Measurements from ENCODE around the gene CLCN7. TPM values are rescaled to one million over a fixed set of nuclear protein-coding genes. Genes with fewer than 3 reads are reported as not detected.
"Not testable (repeated sequence)": the region's sequence is repeated elsewhere in the genome, so short reads cannot be mapped to it uniquely, and the experiment has no call there.

The CLCN7 gene
- total RNA-seq, 4 donors from 2014 or later, result 50.3 to 144 (median 89.9) TPM

- WGBS, 2 donors, result 63 to 76% methylated on average over 8 to 14 of the region's 14 CpGs
- Histone ChIP-seq H3K4me3 (replicated peaks in 1 of 3) (no peak overlapping the region), H3K36me3 (no peaks in the 10 kb centered on the region), H3K9me3 (no peaks in the 10 kb centered on the region), H3K27me3 (no peaks in the 10 kb centered on the region), H3K27ac (no peak overlapping the region), H3K4me1 (peaks cover 13 to 25% of the 10 kb centered on the region in 2 donors)
- intact Hi-C loops (cut with DNase I), result loop anchor here (10.0 kb wide), 1 partner anchor 126 kb away; no protein-coding TSS in a partner anchor
- TF ChIP-seq CTCF (IDR thresholded peaks at IDR 0.05) (no peak), POLR2A (IDR thresholded peaks at IDR 0.05) (no peak)
- peak in 1 of 2 donors; percentile 10 for DNase-seq
Observed at GRCh38 chr16:1470481-1471251, 4.2 kb downstream of the CLCN7 start.

GRCh38 chr16:1469693-1470201 lies 5.1 kb downstream of the CLCN7 start:
- no peak for TF ChIP-seq CTCF (IDR thresholded peaks at IDR 0.05)
- no peak for TF ChIP-seq POLR2A (IDR thresholded peaks at IDR 0.05)
- WGBS, 2 donors, result 75 to 85% methylated on average over 20 of the region's 20 CpGs
- Histone ChIP-seq H3K4me1 (peaks cover 10 to 20% of the 10 kb centered on the region in 2 donors), H3K36me3 (no peaks in the 10 kb centered on the region), H3K27me3 (no peaks in the 10 kb centered on the region), H3K27ac (no peak overlapping the region), H3K9me3 (no peaks in the 10 kb centered on the region), H3K4me3 (replicated peaks in 1 of 3) (no peak overlapping the region)
- DNase-seq, result no peak
- intact Hi-C loops (cut with DNase I), result loop anchor here (10.0 kb wide), 1 partner anchor 125 kb away; no protein-coding TSS in a partner anchor

GRCh38 chr16:1469141-1469540 lies 5.7 kb downstream of the CLCN7 start:
- H3K9me3 ChIP-seq; H3K27ac ChIP-seq; H3K36me3 ChIP-seq; DNase-seq; H3K4me3 ChIP-seq (replicated peaks in 1 of 3); H3K27me3 ChIP-seq; intact Hi-C loops (cut with DNase I): not testable (repeated sequence)
- H3K4me1 ChIP-seq, result peaks cover 8 to 19% of the 10 kb centered on the region in 2 donors
- 71 to 87% methylated on average over 5 of the region's 5 CpGs for WGBS, 2 donors

- no peak for TF ChIP-seq CTCF (IDR thresholded peaks at IDR 0.05)
- no peak for TF ChIP-seq POLR2A (IDR thresholded peaks at IDR 0.05)
- Histone ChIP-seq H3K9me3 (no peaks in the 10 kb centered on the region), H3K4me3 (replicated peaks in 1 of 3) (no peak overlapping the region), H3K27me3 (no peaks in the 10 kb centered on the region), H3K27ac (no peak overlapping the region), H3K36me3 (no peaks in the 10 kb centered on the region), H3K4me1 (peaks cover under 1 to 11% of the 10 kb centered on the region in 2 donors)
- intact Hi-C loops (cut with DNase I), result no loop called here
- WGBS, 2 donors, result 74 to 86% methylated on average over 22 of the region's 22 CpGs
- no peak for DNase-seq
Observed at GRCh38 chr16:1468426-1468810, 6.4 kb downstream of the CLCN7 start.

- Histone ChIP-seq H3K4me3 (replicated peaks in 1 of 3) (no peak overlapping the region), H3K27me3 (no peaks in the 10 kb centered on the region), H3K4me1 (peaks cover 0 to 10% of the 10 kb centered on the region in 2 donors), H3K36me3 (no peaks in the 10 kb centered on the region), H3K27ac (no peak overlapping the region), H3K9me3 (no peaks in the 10 kb centered on the region)
- 72 to 91% methylated on average over 9 to 14 of the region's 14 CpGs for WGBS, 2 donors
- TF ChIP-seq CTCF (IDR thresholded peaks at IDR 0.05), result no peak
- no peak for TF ChIP-seq POLR2A (IDR thresholded peaks at IDR 0.05)
- intact Hi-C loops (cut with DNase I), result no loop called here
- peak in 1 of 2 donors; percentile 33 for DNase-seq
Observed at GRCh38 chr16:1466968-1467521, 7.8 kb downstream of the CLCN7 start.

All from thyroid gland (tissue), 4 donors.